HPDE6-E6E7 (cell line): ENCODE measurements around the gene CPS1.

Source experiments
- DNase-seq: peaks from one replicate; pipeline ENCODE4 v3.0.0; 2011; ENCODE audit warnings: missing footprints; ENCODE audit errors: extremely low spot score

The CPS1 gene

DNA sequence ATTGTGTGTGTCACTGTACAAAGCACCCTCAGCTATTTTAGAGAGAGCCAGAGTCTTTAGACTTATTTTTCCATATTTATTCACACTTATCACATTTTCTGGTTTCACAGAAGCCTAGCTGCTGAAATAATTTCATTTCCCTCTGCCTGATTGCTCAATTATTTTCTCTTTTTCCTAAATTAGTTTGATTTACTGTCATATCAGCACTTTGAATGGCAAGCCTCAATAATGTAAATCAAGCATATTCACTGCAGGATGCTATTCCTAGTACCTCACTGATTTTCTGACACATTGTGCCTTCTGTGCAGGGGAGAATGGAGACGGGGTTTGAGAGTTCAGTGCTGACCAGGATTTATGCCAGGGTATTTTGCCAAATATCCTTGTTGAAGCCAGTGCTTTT lies 48.3 kb downstream of the CPS1 start:
- DNase-seq: no peak

DNA sequence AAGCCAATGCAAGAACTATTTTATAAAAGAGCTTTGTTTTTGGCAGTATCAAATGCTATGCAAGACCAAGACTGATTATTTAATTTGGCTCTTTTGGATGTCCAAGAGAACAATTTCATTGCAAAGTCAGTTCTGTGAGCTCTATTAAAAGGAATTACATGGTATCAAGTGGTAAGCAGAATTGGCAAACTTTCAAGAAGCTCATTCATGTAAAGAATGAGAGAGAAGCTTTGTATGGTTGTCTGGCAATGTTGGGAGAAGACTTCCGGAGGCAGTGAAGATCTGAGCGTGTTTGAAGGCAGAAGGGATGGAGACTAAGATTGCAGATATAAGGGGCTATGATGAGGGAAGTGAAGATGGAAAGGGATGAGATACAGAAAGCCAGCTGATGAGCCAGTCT lies 49.6 kb downstream of the CPS1 start:
- no peak for DNase-seq

DNA sequence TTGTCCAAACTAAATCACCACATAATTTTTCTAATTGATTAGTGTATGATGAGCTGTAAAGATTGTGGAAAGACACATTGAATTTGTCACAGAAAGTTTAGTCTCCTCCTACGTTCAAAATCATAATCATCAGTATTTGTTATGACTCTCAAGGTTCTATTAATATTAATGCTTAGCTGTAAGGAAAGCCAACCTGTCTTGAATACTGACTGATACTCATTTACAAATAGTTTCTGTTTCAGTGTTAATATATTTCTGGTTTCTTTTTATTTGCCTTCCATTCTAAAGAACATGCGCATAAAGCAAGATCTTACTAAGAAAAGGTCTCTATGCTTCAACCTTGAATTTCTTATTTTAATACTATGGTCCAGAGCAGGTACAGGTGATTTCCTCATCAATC lies 55.1 kb downstream of the CPS1 start:
- no peak for DNase-seq

DNA sequence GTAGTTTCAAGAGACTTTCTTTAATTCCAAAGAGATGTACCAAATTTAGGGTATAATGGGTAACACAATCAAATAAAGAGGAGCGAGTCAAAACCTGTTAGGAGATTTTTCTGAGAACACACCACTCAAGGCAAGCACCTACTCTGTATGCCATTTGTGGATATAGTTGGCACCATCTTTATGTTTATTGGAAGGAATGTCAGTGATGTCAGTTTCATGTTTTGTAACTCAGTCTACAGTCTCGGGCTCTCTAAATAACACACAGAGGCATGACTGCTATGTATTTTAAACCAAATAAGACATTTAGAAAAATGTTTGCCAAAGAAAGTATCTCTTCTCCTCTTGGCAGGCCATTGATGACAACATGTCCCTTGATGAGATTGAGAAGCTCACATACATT lies 59.7 kb downstream of the CPS1 start:
- DNase-seq: no peak

DNA sequence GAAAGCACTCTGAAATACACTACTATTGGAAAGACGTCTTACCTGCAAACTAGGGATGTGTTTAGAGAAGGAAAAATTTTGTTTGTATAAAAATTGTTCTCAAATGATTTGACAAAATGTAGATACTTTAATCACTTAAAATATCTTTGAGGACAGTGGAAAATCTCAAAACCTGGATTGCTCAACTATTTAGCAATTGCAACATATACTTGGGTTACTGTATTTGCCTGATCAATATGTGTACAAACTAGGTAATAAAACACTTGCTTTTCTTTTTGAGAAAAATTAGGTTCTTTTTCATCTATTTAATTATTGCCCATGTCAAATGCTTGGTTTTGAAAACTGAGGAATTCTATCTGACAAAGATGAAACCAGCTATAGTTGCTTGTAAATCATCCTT lies 60.9 kb downstream of the CPS1 start:
- DNase-seq: no peak

DNA sequence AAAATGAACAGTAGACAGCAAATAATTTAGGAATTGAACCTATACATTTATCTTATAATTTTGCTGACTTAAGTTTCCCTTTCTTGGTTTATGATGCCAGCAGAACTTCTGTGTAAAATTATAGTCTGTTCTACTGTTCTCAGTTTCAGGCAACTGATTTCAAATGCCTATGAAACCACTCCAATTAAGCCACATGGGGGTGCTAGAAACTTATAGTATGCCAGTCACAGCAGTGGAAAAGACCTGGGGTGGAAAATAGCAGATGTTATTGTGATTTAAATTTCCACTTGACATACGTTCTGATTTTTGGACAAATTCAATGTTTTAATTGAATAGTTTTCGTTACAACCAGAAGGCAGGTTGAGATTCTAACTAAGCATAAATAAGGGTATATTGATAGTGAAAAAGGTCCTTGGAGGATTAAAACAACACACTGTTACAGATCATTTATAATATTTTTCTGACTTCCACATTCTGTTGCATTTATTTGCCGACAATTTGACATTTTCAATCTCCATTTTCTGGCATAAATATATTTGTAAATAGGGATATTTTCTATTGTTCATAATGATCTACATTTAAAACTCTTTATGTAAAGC lies 61.4 kb downstream of the CPS1 start:
- DNase-seq: peak; percentile 34

DNA sequence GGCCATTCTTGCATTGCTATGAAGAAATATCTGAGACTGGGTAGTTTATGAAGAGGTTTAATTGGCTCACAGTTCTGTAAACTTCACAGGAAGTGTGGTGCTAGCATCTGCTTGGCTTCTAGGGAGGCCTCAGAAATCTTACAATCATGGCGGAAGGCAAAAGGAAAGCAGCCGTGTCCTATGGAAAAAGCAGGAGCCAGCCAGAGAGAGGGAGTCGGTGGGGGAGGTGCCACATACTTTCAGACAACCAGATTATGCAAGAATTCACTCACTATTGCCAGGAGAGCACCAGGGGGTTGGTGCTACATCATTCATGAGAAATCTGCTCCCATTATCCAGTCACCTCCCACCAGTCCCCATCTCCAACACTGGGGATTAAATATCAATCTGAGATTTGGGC lies 64.1 kb downstream of the CPS1 start:
- no peak for DNase-seq

DNA sequence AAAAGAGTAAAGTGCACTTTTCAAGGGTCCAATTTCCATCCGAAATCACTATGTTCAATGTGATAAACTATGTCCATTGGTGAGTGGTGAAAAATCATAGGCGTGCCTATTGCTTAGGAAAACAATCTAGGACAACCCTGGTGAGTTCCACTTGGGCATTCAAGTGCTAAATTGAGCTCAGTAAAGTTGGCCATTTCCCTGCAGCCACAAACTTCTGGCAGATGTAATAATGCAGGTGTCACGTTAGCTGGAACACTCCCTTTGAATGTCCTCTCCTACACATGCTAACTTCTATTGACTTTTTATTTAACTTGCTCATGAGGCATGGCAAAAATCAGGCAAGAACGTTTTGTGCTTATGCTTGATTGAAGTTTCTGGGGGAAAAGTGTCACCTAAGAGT lies 67.1 kb downstream of the CPS1 start:
- DNase-seq: no peak

DNA sequence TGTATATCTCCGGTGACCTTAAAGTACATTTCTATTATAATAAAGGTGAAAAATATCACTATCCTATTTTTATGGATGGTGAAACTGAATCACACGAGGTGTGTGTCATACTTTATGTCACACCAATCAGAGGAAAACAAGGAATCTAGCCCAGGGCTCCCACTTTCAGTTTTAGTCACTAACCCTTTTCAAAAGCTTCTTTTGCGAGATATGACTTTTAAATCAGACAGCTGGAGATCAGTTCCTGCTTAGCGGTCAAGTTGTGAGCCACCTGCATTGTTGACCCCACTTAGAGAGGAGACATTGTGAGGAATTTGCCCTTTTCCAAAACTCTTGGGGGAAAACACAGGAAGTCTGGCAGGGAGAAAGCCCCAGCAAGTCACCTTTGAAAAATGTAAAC lies 70.5 kb downstream of the CPS1 start:
- DNase-seq: peak; percentile 12

DNA sequence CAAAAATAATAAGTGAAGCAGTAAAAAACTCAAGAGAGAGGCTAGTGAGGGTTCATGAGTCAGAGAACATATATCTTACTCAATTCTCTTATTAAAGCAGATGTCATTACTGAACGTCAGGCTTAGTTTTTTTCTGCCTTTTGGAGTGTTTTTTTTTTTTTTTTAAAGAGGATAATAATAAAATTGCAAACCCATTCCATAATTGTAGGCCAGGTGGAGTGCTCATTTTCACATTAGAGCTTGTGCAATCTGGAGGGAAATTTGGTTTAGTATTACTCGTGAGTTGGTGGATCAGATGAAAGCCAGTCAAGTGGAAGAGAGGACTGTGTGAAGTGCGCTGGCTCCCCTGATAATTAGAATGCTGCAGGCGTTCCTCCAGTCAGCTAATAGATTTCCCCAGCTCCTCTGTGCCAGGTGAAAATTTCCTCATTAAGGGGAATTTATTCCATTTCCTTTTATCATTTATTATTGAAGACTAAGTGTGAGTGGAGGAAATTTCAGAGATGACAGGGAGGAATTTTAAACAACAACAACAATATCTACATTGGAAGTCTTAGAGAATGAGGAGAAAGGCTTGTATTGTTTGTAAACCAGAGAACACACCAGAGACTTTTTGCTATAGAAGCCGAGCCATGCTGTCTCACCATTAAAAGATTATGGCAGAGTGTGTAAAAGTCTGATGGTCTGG lies 74.6 kb downstream of the CPS1 start:
- no peak for DNase-seq

DNA sequence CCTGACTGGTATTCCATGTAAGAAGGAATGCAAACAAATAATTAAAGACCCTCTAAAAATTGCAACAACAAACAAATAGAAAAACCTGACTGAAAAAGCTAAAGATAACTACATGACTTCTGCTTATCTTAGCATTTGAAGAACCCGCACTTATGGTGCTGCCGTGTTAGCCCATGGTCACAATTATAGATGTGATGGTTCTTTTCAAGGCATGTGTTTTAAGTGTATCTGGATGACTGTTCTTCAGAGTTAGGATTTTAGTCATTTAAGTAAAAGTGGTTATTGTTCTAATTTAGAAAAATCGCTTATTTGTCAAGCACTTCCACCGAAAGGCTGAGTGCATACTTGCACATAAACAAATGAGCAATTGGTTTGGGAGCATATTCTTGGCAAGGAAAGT lies 77.3 kb downstream of the CPS1 start:
- DNase-seq: no peak

DNA sequence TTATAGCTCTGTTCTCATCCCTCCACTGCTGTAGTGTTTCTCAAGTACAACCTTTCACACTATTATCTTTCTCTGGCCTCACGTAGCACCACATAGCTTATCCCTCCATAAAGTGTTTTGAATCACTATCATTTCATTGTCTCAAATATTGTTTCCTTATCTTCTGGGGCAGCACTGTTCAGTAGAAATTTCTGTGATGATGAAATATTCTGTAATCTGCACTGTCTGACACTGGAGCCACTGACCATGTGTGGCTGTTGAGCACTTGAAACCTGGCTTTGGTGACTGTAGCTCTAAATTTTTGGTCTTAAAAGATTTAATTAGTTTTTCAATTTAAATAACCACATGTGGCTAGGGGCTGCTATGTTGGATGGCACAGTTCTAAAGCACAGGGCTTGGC lies 78.9 kb downstream of the CPS1 start:
- DNase-seq: no peak

DNA sequence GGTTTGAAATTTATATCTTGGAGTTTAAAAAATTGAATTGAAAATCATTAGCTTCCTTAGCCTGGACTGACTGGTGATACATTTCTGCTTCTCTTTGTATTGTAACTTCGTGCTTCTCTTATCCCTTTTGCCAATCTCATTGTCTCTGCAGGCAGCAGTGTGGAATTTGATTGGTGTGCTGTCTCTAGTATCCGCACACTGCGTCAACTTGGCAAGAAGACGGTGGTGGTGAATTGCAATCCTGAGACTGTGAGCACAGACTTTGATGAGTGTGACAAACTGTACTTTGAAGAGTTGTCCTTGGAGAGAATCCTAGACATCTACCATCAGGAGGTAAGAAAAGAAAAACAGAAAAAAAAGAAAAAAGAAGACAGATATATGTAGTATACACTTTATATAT lies 85.9 kb downstream of the CPS1 start:
- no peak for DNase-seq

DNA sequence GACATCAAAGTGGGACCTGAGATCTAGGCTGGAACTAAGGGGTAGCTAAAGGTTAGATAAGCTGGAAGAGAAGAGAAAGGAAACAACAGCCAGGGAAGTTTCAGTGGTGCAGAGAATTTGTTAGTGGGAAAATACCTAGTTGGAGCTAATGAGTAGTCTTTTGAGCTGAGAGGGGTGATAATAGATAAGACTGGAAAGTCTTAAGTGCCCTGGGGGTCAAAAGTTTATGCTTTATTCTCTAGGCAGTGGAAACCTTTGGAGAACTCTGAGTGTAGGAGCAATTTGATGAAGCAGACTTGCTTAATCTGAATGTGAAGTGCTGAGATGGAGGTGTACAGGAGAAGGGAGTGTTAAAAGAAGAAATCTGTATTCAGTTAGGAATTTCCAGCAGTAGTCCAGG lies 90.8 kb downstream of the CPS1 start:
- DNase-seq: no peak

DNA sequence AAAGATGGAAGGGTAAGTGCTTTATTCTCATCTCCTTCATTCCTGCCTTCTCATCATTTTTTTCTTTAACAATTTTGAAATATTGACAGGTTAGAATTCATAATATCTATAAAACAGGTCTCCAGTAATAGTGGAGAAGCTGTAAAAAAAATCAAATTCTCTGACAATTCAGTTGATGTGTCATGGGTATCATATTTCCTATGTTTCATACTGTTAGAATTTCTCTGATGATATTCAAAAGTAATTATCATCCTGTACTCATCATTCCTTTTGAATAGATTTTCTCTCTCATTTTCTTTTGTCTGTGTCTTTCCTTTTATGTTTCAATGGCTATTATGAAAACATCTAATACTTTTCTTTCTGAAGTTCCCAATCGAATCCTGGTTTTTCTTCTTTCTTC lies 97.7 kb downstream of the CPS1 start:
- DNase-seq: peak; percentile 3

DNA sequence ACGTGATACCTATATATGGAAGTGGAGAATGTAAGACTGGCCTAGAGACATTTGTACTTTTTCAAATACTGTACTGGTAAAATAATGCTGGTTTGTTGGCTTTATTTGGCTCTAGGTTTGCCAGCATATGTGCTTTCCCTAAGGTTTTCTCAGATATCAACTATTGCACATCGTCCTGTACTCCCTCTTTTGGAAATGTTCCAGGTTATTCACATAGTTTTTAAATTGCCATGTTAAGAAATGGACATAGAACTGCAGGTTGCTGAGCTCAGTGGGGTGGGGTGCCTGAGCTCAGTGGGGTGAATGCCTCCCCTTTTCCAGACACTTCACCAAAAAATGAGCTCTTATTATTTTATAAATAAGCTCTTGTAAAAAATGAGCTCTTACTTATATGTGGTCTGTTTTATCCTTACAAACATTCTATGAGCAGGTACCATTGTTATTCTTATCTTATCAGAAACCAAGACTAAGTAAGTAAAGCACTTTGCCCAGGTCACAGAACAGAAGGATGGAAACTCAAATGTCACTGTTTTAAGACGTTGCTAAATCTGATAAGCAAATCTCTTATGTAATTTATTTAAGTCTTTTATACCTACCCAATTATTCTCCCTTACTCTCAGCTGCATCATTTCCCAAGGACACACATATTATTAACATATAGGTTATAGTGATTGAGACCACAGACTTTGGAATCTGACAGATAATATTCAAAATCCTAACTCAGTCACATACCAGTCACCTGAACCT lies 99.0 kb downstream of the CPS1 start:
- DNase-seq: no peak

DNA sequence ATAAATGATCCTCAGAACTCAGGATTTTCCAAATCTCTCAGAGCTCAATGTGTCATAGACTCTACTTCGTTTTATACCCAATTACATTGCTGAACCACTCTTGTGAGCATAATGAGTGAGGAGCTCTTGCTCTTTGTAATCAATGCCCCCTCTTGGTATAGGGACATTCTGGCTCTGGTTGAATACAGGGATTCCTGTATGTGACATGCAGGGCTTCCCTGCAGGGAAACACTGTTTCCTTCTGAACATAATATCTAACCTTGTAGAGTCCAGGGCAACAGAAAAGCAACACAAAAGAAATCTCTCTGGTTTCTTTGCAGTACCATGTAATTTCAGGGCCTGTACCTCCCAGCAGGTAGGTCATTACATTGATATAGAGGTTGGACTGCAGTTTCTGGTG lies 101.5 kb downstream of the CPS1 start:
- DNase-seq: no peak

DNA sequence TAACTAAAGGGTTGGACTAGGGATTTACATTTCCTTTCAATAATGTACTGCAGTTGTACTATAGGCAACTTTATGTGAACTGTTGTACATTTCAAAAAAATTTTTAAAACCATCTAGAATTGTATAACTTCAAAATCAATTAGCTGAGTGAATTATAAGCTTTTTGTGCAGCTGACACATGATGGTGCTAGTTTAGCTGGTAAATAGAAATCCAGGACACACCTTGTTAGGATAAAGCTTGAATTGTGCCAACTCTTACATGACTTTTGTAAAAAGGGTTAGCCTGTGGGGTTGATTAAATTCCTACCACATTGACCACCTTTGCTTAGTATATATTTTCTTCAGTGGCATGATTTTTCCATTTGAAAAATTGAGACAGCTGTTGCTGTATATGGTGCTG lies 104.4 kb downstream of the CPS1 start:
- no peak for DNase-seq

DNA sequence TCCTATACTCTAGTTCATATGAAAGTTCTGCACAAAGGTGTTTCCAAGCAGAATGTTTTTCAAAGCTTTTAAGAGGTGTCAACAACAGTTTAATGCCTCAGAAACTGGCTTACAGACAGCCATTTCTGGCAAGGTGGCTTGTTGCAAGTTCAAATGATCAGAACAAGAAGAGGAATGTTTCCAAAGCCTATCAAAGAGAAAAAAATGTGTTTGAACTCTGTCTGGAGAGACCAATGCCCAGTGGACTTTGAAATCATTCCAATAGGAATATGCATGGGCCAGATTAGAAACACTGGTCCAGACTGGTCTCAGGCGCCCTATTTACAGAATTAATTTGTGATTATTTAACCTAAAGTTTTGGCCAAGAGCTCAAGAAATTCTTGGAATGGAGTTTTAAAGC lies 106.2 kb downstream of the CPS1 start:
- DNase-seq: no peak

DNA sequence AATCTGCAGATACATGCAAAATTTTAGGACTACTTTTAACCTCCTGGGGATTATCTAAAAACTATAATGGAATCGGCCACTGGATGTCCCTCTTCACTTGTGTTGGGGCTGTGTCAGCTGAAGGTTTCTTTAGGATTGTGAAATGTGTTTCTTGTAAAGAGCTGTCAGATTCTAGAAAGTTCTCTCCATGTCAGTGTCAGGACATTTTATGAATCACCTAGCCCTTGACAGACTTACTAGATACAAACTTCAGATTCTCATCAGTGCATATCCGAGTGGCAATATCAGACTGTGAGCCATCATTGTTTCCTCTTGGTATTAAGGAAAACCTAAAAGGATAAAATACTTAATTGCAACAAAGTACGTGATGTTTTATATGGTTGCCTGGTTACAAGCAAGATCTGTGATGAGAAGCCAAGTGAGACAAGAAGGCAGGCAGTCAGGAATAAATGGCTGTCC lies 107.3 kb downstream of the CPS1 start:
- DNase-seq: peak; percentile 4

DNA sequence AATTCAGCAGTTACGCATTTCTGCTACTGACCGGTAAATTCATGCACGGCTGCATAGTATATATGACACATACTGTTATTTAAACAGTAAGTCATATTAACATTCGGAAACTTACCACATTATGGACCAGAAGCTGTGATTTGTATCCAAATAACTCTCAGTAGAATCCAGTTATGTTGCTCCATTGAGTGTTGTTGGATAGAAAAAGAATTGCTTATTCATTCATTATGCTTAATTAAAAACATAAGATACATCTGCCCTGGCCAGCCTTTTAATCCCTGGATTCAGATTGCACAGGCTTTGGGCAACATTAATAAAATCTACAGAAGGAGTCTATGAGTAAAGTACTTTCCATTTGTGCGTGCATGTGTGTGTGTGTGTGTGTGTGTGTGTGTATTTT lies 111.3 kb downstream of the CPS1 start:
- DNase-seq: no peak

DNA sequence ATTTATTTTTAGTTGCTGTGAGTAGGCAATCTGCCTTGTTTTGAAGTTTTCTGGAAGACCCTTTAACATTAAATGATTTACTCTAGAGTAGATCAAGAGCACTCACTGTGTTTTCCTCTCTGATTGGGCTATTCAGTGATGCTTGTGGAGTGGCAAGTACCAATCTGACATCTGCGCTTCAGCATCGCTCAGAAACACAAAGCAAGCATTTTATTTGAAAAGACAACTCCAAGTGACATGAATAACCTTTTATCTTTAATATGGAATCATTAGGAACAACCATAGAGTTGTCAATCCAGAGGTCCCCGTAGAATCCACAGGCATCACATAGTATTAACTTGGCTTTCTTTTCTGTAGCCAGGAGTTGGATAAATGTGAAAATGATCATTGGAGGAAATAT lies 114.7 kb downstream of the CPS1 start:
- no peak for DNase-seq

DNA sequence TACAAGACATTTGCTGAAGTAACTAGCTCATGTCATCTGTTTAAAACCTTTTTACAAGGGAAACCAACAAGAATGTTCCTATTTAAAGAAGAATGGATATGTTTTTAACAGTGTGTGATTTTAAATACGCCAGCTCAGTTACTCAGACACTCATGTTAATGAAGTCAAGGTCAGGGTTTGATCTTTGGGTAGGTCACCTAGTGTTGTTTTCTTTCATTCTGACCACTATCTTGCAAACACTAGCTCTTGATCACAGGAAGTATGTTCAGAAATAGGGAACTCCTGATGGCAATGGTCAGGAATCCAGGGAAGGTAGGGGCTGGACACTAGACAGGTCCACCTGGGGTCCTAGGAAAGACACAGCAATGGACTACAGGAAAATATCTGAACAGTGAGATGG lies 116.7 kb downstream of the CPS1 start:
- no peak for DNase-seq
